Measurements from ENCODE around the gene C2orf72.

DNA sequence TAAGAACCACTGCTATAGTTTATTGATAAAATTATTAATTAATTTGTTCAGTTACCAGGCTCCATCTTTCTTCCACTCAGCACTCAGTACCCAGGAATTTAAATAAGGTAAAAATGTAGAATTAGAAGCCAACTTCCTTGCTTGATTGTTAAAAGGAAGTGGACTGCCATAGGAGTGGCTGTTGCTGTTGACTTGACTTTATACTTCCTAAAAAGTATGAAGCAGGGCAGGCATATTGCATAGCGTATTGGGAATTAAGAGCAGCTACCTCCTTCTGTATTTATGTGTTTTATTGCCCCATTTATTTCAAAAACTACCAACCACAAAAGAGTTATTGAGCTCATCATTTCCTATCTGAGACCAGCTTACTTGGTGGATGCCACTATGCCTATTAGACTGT, 47.2 kb downstream of the C2orf72 start:
- TF ChIP-seq, protein P1, sequence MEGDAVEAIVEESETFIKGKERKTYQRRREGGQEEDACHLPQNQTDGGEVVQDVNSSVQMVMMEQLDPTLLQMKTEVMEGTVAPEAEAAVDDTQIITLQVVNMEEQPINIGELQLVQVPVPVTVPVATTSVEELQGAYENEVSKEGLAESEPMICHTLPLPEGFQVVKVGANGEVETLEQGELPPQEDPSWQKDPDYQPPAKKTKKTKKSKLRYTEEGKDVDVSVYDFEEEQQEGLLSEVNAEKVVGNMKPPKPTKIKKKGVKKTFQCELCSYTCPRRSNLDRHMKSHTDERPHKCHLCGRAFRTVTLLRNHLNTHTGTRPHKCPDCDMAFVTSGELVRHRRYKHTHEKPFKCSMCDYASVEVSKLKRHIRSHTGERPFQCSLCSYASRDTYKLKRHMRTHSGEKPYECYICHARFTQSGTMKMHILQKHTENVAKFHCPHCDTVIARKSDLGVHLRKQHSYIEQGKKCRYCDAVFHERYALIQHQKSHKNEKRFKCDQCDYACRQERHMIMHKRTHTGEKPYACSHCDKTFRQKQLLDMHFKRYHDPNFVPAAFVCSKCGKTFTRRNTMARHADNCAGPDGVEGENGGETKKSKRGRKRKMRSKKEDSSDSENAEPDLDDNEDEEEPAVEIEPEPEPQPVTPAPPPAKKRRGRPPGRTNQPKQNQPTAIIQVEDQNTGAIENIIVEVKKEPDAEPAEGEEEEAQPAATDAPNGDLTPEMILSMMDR (IDR thresholded peaks at IDR 0.05; ENCODE audit: extremely low read depth in 1 of 2, insufficient read depth in 1 of 2, low read depth in 1 of 2, low read length in 2 of 2), result no peak
- TF ChIP-seq FOS (IDR thresholded peaks at IDR 0.05; ENCODE audit: borderline replicate concordance, insufficient read depth, low read length), result no peak
- TF ChIP-seq EZH2 (IDR thresholded peaks at IDR 0.05; ENCODE audit: borderline replicate concordance, low read depth, low read length, severe bottlenecking), result no peak
- TF ChIP-seq, protein P2, sequence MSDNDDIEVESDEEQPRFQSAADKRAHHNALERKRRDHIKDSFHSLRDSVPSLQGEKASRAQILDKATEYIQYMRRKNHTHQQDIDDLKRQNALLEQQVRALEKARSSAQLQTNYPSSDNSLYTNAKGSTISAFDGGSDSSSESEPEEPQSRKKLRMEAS (IDR thresholded peaks at IDR 0.05; ENCODE audit: insufficient read depth, insufficient read length), result no peak

All from endothelial cell of umbilical vein (primary cell).